Measurements from ENCODE around the gene MALSU1. TPM values are rescaled to one million over a fixed set of nuclear protein-coding genes. Genes with fewer than 3 reads are reported as not detected.
A peak's percentile ranks its signal among the peaks of the same experiment; 100 is the strongest.

Gene MALSU1
- total RNA-seq, 1 experiment from 2014 or later = 92.1 TPM

GRCh38 chr7:23295401-23295697 lies 3.8 kb upstream of the MALSU1 start:
- Histone ChIP-seq H3K36me3 (ENCODE audit: insufficient read depth, low read length, poor library complexity, severe bottlenecking) (no peaks in the 10 kb centered on the region), H3K4me1 (ENCODE audit: insufficient read depth, low read length, poor library complexity, severe bottlenecking) (peaks cover 4% of the 10 kb centered on the region), H3K27ac (ENCODE audit: low read depth, low read length, poor library complexity, severe bottlenecking) (no peak overlapping the region), H3K9me3 (ENCODE audit: low read depth, low read length, poor library complexity, severe bottlenecking) (no peaks in the 10 kb centered on the region), H3K4me3 (ENCODE audit: low read depth, low read length, poor library complexity, severe bottlenecking) (no peak overlapping the region), H3K27me3 (replicated peaks; ENCODE audit: insufficient read depth, low read depth, low read length, poor library complexity) (no peaks in the 10 kb centered on the region)
- DNase-seq (ENCODE audit: low spot score) = no peak
- no TSS peak for BruUV-seq (replicated peaks)
- intact Hi-C loops (cut with micrococcal nuclease; ENCODE audit: unreplicated experiment) = no loop called here
- no peak for TF ChIP-seq EZH2 (IDR thresholded peaks at IDR 0.05; ENCODE audit: borderline replicate concordance, low read depth, low read length, poor library complexity, severe bottlenecking)
- TF ChIP-seq, protein P1, sequence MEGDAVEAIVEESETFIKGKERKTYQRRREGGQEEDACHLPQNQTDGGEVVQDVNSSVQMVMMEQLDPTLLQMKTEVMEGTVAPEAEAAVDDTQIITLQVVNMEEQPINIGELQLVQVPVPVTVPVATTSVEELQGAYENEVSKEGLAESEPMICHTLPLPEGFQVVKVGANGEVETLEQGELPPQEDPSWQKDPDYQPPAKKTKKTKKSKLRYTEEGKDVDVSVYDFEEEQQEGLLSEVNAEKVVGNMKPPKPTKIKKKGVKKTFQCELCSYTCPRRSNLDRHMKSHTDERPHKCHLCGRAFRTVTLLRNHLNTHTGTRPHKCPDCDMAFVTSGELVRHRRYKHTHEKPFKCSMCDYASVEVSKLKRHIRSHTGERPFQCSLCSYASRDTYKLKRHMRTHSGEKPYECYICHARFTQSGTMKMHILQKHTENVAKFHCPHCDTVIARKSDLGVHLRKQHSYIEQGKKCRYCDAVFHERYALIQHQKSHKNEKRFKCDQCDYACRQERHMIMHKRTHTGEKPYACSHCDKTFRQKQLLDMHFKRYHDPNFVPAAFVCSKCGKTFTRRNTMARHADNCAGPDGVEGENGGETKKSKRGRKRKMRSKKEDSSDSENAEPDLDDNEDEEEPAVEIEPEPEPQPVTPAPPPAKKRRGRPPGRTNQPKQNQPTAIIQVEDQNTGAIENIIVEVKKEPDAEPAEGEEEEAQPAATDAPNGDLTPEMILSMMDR (conservative IDR thresholded peaks at IDR 0.05; ENCODE audit: low read depth, low read length) = no peak
- CTCF ChIA-PET = no interaction called here
- POLR2A ChIA-PET (ENCODE audit: low non-redundant PET) = interaction anchor here (0.6 kb wide), 1 partner anchor 8 kb away, joined by 4 read pairs; no protein-coding TSS in a partner anchor

DNA sequence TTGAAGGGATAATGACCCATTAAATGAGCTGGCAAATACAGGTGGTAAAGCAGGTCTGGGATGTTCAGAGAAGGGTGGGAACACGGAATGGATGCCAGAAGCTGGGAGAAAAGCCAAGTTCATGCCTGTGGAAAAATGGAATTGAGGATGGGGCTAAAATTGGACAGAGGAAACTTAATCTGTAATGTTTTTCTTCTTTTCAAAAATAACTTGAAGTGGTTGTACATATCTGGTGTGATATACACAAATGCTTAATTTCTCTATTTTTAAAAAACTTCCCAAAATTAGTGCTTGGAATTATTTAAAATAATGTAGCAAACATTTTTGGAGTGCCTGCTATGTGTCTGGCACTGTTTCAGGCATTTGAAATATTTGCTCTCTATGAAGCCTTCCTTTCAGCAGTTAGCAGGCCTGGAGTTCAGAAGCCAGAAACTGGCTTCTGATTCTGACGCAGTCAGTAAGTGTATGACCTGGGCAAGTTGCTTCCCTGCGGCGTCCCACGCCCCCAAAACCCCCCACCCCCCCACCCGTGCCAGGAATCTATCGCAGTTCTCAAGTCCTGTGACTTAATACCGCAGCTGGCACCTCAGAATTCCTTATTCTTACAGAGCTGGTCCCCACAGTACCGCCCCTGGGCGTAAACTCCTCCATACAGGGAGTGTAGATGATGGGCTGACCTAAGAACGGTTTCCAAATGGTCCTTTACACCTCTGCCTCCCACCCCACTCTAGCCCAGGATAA lies 828 bp upstream of the MALSU1 start:
- POLR2A ChIA-PET (ENCODE audit: low non-redundant PET) = no interaction called here
- Histone ChIP-seq H3K27me3 (replicated peaks; ENCODE audit: insufficient read depth, low read depth, low read length, poor library complexity) (no peaks in the 10 kb centered on the region), H3K4me3 (ENCODE audit: low read depth, low read length, poor library complexity, severe bottlenecking) (peak overlapping the region; percentile 93), H3K9me3 (ENCODE audit: low read depth, low read length, poor library complexity, severe bottlenecking) (no peaks in the 10 kb centered on the region), H3K4me1 (ENCODE audit: insufficient read depth, low read length, poor library complexity, severe bottlenecking) (peaks cover 11% of the 10 kb centered on the region), H3K36me3 (ENCODE audit: insufficient read depth, low read length, poor library complexity, severe bottlenecking) (peaks cover 10% of the 10 kb centered on the region), H3K27ac (ENCODE audit: low read depth, low read length, poor library complexity, severe bottlenecking) (peak overlapping the region; percentile 88)
- DNase-seq (ENCODE audit: low spot score) = no peak
- BruUV-seq (replicated peaks) = no TSS peak
- TF ChIP-seq EZH2 (IDR thresholded peaks at IDR 0.05; ENCODE audit: borderline replicate concordance, low read depth, low read length, poor library complexity, severe bottlenecking) = no peak
- TF ChIP-seq, protein P1 (conservative IDR thresholded peaks at IDR 0.05; ENCODE audit: low read depth, low read length) = no peak
- intact Hi-C loops (cut with micrococcal nuclease; ENCODE audit: unreplicated experiment) = no loop called here
- CTCF ChIA-PET = interaction anchor here (0.7 kb wide), 1 partner anchor 144 kb away, joined by 3 read pairs; no protein-coding TSS in a partner anchor

GRCh38 chr7:23299770-23300300 lies 696 bp downstream of the MALSU1 start:
- Histone ChIP-seq H3K4me3 (ENCODE audit: low read depth, low read length, poor library complexity, severe bottlenecking) (peak overlapping the region; percentile 93), H3K9me3 (ENCODE audit: low read depth, low read length, poor library complexity, severe bottlenecking) (no peaks in the 10 kb centered on the region), H3K4me1 (ENCODE audit: insufficient read depth, low read length, poor library complexity, severe bottlenecking) (peaks cover 11% of the 10 kb centered on the region), H3K27ac (ENCODE audit: low read depth, low read length, poor library complexity, severe bottlenecking) (peak overlapping the region; percentile 88), H3K36me3 (ENCODE audit: insufficient read depth, low read length, poor library complexity, severe bottlenecking) (peaks cover 13% of the 10 kb centered on the region), H3K27me3 (replicated peaks; ENCODE audit: insufficient read depth, low read depth, low read length, poor library complexity) (no peaks in the 10 kb centered on the region)
- CTCF ChIA-PET = no interaction called here
- no TSS peak for BruUV-seq (replicated peaks)
- POLR2A ChIA-PET (ENCODE audit: low non-redundant PET) = no interaction called here
- intact Hi-C loops (cut with micrococcal nuclease; ENCODE audit: unreplicated experiment) = no loop called here
- DNase-seq (ENCODE audit: low spot score) = peak; percentile 28
- TF ChIP-seq EZH2 (IDR thresholded peaks at IDR 0.05; ENCODE audit: borderline replicate concordance, low read depth, low read length, poor library complexity, severe bottlenecking) = no peak

All from A673 (cell line).